SJSA1 (cell line): ENCODE results near the gene NF1. TPM values are rescaled to one million over a fixed set of nuclear protein-coding genes. Genes with fewer than 3 reads are reported as not detected.
"Not testable (repeated sequence)": the region's sequence is repeated elsewhere in the genome, so short reads cannot be mapped to it uniquely, and the experiment has no call there.

Experiments
- DNase-seq, 2 experiments: peaks; one replicate each; pipeline ENCODE4 v3.0.0-alpha.2; 2015 to 2020; ENCODE audit warnings: low spot score in 2 of 2, low read depth in 1 of 2
- H3K27ac ChIP-seq: fragments of 250-450 bp; sonication (Bioruptor Pico); 2 replicates; pipeline ENCODE4 v1.5.1; 2020; ENCODE audit warnings: mild to moderate bottlenecking, moderate library complexity
- H3K27me3 ChIP-seq: fragments of 250-450 bp; sonication (Bioruptor Pico); replicated peaks from 2 replicates; pipeline ENCODE4 v1.5.1; 2020; ENCODE audit warnings: mild to moderate bottlenecking, moderate library complexity
- H3K36me3 ChIP-seq: fragments of 250-450 bp; sonication (Bioruptor Pico); 2 replicates; pipeline ENCODE4 v1.5.1; 2020; ENCODE audit warnings: mild to moderate bottlenecking
- H3K4me1 ChIP-seq: fragments of 250-450 bp; sonication (Bioruptor Pico); replicated peaks from 2 replicates; pipeline ENCODE4 v1.6.1; 2021; ENCODE audit warnings: mild to moderate bottlenecking
- H3K4me3 ChIP-seq: fragments of 250-450 bp; sonication (Bioruptor Pico); 2 replicates; pipeline ENCODE4 v1.5.1; 2020; ENCODE audit warnings: mild to moderate bottlenecking
- H3K9me3 ChIP-seq: fragments of 250-450 bp; sonication (Bioruptor Pico); replicated peaks from 2 replicates; pipeline ENCODE4 v1.5.1; 2020; ENCODE audit warnings: mild to moderate bottlenecking
- total RNA-seq: library from RNA; depleted of rRNA; stranded (reverse); fragments of >200 nt; shearing (Covaris generic); gene quantifications from 2 replicates; pipeline ENCODE4 v1.2.3, GENCODE V29; 2014

The NF1 gene
- total RNA-seq, 1 experiment from 2014 or later = 30.3 TPM

DNA sequence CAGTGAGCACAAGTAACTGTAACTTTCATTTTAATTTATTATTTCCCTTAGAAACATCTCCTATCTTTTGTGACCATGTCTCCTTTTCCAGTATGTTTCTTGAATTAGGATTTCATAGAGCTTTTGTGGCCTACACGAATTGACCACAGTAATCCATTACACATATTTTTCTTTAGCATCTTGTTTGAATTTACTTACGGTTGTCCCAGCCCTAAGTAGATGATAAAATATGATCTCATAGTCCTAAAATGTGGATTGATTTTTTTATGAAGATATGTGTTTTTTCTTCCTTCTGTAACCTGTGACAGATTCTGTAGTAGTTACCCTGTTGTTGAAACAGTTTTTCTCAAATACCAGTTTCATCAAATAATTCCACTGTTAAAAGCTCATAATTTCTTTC, 61.5 kb downstream of the NF1 start:
- H3K27ac ChIP-seq = no peak overlapping the region

DNA sequence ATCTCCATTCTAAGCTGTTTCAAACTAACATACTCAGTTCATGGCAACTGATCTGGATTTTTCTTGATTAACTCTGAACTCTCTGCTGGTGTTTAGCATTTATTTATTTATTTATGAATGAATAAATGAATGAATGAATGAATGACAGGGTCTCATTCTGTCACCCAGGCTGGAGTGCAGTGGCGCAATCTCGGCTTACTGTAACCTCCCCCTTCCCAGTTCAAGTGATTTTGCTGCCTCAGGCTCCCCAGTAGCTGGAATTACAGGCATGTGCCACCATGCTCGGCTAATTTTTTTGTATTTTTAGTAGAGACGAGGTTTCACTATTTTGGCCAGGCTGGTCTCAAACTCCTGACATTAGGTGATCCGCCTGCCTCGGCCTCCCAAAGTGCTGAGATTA, 62.1 kb downstream of the NF1 start:
- not testable (repeated sequence) for H3K4me3 ChIP-seq, H3K4me1 ChIP-seq, H3K27me3 ChIP-seq, H3K9me3 ChIP-seq, DNase-seq, H3K27ac ChIP-seq
- peaks cover 23% of the 10 kb centered on the region for H3K36me3 ChIP-seq

More for the DNA sequence above, 61.5 kb downstream of the NF1 start:
- Histone ChIP-seq H3K4me3 (no peak overlapping the region), H3K4me1 (no peaks in the 10 kb centered on the region), H3K9me3 (no peaks in the 10 kb centered on the region), H3K27me3 (no peaks in the 10 kb centered on the region), H3K36me3 (peaks cover 23% of the 10 kb centered on the region)
- no peak for DNase-seq

DNA sequence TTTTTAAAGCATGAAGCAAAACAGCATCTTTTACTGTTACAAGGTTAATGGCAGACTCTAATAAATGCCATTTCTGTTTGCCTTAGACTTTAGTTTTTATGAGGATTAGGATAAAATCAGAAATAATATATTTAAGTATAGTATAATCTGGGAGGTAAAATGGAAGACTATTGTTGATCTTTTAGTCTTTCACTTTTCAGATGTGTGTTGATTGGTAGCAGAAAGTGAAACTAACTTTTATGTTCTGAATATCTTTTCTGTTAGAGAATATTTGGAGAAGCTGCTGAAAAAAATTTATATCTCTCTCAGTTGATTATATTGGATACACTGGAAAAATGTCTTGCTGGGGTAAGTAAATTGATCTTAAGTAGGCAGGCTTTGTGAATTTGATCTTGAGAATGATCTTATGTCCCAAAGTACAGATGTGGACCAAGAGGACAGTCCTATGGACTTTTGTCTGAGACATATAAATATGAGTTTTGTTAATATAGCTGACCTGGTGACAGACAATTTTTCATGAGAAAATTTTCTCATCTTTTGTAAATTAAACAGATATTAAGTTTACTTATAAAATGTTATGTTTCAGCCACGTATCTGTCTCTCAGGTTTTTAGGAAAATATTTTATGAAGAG, 64.1 kb downstream of the NF1 start:
- H3K27me3 ChIP-seq = no peaks in the 10 kb centered on the region
- no peaks in the 10 kb centered on the region for H3K9me3 ChIP-seq
- H3K4me1 ChIP-seq = no peaks in the 10 kb centered on the region
- H3K4me3 ChIP-seq = no peak overlapping the region
- no peak for DNase-seq
- H3K27ac ChIP-seq = no peak overlapping the region
- peaks cover 36% of the 10 kb centered on the region for H3K36me3 ChIP-seq

- Histone ChIP-seq H3K27ac (no peak overlapping the region), H3K4me3 (no peak overlapping the region), H3K4me1 (no peaks in the 10 kb centered on the region), H3K36me3 (peaks cover 42% of the 10 kb centered on the region), H3K9me3 (no peaks in the 10 kb centered on the region), H3K27me3 (no peaks in the 10 kb centered on the region)
- DNase-seq = no peak
These were observed 68.5 kb downstream of the NF1 start for GRCh38 chr17:31163091-31163781.

GRCh38 chr17:31167111-31167510, 72.3 kb downstream of the NF1 start:
- no peaks in the 10 kb centered on the region for H3K4me1 ChIP-seq
- H3K9me3 ChIP-seq = no peaks in the 10 kb centered on the region
- no peak overlapping the region for H3K27ac ChIP-seq
- peaks cover 43% of the 10 kb centered on the region for H3K36me3 ChIP-seq
- no peaks in the 10 kb centered on the region for H3K27me3 ChIP-seq
- no peak for DNase-seq
- H3K4me3 ChIP-seq = no peak overlapping the region

- no peak overlapping the region for H3K27ac ChIP-seq
- no peak overlapping the region for H3K4me3 ChIP-seq
- H3K4me1 ChIP-seq = no peaks in the 10 kb centered on the region
- H3K27me3 ChIP-seq = no peaks in the 10 kb centered on the region
- no peak for DNase-seq
- H3K9me3 ChIP-seq = no peaks in the 10 kb centered on the region
- peaks cover 18% of the 10 kb centered on the region for H3K36me3 ChIP-seq
These were observed 76.9 kb downstream of the NF1 start for GRCh38 chr17:31171701-31172100.

DNA sequence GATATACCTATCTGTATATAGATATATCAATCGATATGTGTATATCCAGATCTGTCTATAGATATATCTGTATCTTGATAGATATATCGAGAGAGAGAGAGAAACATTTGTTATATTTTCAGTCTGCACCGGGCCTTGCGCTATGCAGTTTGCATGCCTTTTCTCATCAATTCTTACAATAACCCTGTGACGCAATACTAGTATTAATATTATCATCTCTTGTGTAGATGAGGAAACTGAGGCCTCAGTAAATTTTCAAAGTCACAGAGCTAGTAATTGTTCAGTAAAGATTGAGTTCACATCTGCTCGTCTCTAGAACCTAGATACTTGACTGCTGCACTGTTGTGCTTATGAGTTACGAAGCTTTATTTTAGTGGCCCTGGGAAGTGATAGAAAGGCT, 77.6 kb downstream of the NF1 start:
- no peaks in the 10 kb centered on the region for H3K9me3 ChIP-seq
- no peak for DNase-seq
- H3K36me3 ChIP-seq = peaks cover 20% of the 10 kb centered on the region
- H3K27ac ChIP-seq = no peak overlapping the region
- H3K4me1 ChIP-seq = no peaks in the 10 kb centered on the region
- no peak overlapping the region for H3K4me3 ChIP-seq
- H3K27me3 ChIP-seq = no peaks in the 10 kb centered on the region

DNA sequence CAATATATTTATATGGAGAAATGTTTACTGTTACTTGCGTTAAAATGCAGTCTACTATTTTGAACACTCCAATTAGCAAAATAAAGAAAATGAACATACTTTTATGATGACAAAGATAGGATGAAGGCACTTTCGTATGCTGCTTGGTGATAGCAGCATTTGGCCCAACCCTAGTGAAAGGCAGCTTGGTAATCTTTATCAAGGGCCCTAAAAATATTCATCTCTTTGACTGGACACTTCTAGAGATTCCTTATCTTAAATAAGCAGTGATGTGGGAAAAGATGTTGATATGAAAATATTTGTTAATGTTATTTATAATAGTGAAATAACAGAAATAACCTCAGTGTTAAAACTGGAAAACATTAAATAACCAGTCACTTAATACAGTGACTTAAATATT, 79.4 kb downstream of the NF1 start:
- H3K9me3 ChIP-seq = no peaks in the 10 kb centered on the region
- H3K4me3 ChIP-seq = no peak overlapping the region
- H3K36me3 ChIP-seq = peaks cover 21% of the 10 kb centered on the region
- H3K4me1 ChIP-seq = no peaks in the 10 kb centered on the region
- H3K27me3 ChIP-seq = no peaks in the 10 kb centered on the region
- H3K27ac ChIP-seq = no peak overlapping the region
- no peak for DNase-seq

- H3K27me3 ChIP-seq = no peaks in the 10 kb centered on the region
- H3K4me1 ChIP-seq = no peaks in the 10 kb centered on the region
- no peak overlapping the region for H3K27ac ChIP-seq
- peaks cover 11% of the 10 kb centered on the region for H3K36me3 ChIP-seq
- no peak for DNase-seq
- H3K9me3 ChIP-seq = no peaks in the 10 kb centered on the region
- H3K4me3 ChIP-seq = no peak overlapping the region
These were observed 80.5 kb downstream of the NF1 start for GRCh38 chr17:31175237-31175636.

GRCh38 chr17:31176143-31176542, 81.4 kb downstream of the NF1 start:
- not testable (repeated sequence) for H3K27ac ChIP-seq, H3K4me3 ChIP-seq, H3K27me3 ChIP-seq, H3K9me3 ChIP-seq, H3K4me1 ChIP-seq, DNase-seq
- H3K36me3 ChIP-seq = peaks cover 13% of the 10 kb centered on the region; the same call in 1 of the 2 replicates

DNA sequence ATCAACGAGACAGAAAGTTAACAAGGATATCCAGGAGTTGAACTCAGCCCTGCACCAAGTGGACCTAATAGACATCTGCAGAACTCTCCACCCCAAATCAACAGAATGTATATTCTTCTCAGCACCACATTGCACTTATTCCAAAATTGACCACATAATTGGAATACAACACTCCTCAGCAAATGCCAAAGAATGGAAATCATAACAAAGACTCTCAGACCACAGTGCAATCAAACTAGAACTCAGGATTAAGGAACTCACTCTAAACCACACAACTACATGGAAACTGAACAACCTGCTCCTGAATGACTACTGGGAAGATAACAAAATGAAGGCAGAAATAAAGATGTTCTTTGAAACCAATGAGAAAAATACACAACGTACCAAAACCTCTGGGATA, 84.2 kb downstream of the NF1 start:
- not testable (repeated sequence) for DNase-seq, H3K9me3 ChIP-seq
- peaks cover 35% of the 10 kb centered on the region for H3K36me3 ChIP-seq

GRCh38 chr17:31195305-31195704, 100.5 kb downstream of the NF1 start:
- Histone ChIP-seq H3K9me3 (no peaks in the 10 kb centered on the region), H3K36me3 (0 out of 2 replicates have a peak, but pooled peaks cover 2% of the 10 kb centered on the region), H3K4me3 (no peak overlapping the region), H3K4me1 (peaks cover 4% of the 10 kb centered on the region; the same call in 1 of the 2 replicates), H3K27me3 (no peaks in the 10 kb centered on the region), H3K27ac (no peak overlapping the region)
- no peak for DNase-seq

More for the DNA sequence above, 84.2 kb downstream of the NF1 start:
- not testable (repeated sequence) for H3K4me1 ChIP-seq, H3K27me3 ChIP-seq, H3K27ac ChIP-seq, H3K4me3 ChIP-seq

DNA sequence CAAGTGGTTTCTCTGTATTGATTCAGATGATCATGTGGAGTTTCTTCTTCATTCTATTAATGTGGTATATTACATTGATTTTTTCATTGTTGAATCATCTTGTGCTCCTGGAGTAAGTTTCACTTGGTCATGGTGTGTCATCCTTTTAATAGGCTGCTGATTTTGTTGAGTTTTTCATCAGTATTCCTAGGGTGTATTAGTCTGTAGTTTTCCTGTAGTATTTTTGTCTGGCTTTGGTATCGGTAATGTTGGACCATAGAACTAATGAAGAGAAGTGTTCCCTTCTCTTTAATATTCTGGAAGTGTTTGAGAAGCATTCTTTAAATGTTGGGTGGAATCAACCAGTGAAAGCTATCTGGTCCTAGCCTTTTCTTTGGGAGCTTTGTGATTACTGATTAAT, 103.2 kb downstream of the NF1 start:
- Histone ChIP-seq H3K9me3 (no peaks in the 10 kb centered on the region), H3K4me1 (no peaks in the 10 kb centered on the region), H3K27ac (no peak overlapping the region), H3K27me3 (no peaks in the 10 kb centered on the region), H3K36me3 (peaks cover 11% of the 10 kb centered on the region; the same call in 1 of the 2 replicates), H3K4me3 (no peak overlapping the region)
- DNase-seq = no peak

DNA sequence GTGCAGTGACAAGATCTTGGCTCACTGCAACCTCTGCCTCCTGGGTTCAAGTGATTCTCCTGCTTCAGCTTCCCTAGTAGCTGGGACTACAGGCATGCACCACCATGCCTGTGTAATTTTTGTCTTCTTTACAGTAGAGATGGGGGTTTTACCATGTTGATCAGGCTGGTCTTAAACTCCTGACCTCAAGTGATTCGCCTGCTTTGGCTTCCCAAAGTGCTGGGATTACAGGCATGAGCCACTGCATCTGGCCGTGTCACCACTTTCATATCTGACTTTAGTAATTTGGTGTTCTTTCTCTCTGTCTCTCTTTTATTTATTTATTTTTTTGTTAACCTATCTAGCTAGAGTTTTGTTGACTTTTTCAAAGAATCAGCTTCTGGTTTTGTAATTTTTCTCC, 103.9 kb downstream of the NF1 start:
- not testable (repeated sequence) for H3K4me3 ChIP-seq, H3K27ac ChIP-seq, H3K27me3 ChIP-seq, H3K9me3 ChIP-seq, H3K4me1 ChIP-seq, DNase-seq
- H3K36me3 ChIP-seq = peaks cover 11% of the 10 kb centered on the region; the same call in 1 of the 2 replicates
